Anterior cingulate cortex (tissue), 58 donors: Measurements from ENCODE around the gene NKX2-2.

Source experiments
- DNase-seq, 58 donors: peaks; one replicate each; lab custom pipeline; 2025; lab: John Stamatoyannopoulos, UW

NKX2-2 gene

DNA sequence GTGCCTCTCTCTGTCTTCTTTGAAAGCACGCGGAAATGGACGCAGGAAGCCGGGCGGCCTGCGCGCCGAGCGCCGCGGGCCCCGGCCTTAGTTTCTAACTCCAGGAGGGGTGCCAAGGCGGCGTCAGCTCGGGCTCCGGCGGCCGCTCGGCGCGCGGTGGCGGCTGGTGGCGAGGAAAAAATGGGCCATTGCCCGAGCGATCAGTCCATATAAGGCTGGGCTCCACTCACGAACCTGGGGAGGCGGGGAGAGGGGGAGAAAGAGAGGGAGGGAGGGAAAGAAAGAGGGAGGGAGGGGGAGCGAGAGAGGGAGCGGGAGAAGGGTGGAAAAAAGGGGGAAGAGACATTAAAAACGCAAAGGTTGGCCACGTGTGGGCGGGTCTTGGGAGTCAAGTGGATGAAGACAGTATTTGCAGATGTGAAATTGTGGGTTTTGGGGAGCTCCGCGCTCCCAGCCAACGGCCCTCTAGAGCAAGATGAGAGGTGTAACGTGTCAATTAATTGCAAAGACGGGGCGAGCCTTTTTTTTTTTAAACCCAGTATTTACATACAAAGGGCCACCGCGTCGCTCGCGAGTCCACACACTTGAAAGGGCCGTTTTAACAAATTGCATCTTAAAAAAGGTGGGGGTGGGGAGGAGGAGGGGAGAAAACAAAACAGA, at the start of gene NKX2-2:
NKX2-2 (minus strand) TSS at position 184 of the 660 bp plus-strand sequence. CDS start 395 bp downstream, outside the sequence.
- peak in 49 of 58 donors; percentile 13 to 85 (median 71) for DNase-seq

GRCh38 chr20:21562656-21563055, 48.8 kb upstream of the NKX2-2 start:
- DNase-seq: no peak

GRCh38 chr20:21559305-21559704, 45.4 kb upstream of the NKX2-2 start:
- DNase-seq: no peak

DNA sequence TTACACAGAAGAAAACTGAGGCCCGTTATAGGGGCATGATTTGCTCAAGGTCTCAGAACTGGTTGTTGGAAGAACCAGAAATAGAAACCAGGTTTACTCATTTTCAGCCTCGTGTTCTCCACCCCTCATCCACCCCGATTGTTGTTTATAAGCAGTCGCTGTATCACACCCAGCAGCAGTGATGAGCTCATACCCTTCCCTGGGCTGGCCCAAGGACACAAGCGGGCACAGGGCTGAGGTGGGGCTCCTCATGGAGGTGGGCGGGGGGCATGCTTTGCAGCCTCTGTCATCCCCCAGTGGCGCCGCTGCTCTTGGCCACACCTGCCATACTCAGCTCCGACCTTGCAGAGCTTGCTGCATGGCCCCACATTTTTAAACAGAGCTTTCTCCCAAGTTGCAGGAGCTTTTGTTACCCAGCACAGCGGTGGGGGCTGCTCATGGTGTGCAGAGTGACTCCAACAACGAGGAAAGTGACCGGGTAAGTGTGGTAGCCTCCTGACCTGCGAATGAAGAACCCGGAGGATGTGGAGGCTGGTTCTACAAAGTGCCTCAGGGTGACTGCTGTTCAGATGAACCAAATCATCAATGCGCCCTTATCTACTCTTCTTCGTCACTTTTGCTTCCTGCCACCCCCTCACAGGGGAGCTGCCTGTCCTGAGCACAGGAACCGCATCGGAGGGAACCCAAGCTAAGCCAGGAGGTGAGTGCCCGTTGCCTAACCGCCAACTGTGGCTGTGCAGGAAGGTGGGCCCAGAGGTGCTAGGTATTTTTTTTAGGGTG, 43.6 kb upstream of the NKX2-2 start:
- no peak for DNase-seq

DNA sequence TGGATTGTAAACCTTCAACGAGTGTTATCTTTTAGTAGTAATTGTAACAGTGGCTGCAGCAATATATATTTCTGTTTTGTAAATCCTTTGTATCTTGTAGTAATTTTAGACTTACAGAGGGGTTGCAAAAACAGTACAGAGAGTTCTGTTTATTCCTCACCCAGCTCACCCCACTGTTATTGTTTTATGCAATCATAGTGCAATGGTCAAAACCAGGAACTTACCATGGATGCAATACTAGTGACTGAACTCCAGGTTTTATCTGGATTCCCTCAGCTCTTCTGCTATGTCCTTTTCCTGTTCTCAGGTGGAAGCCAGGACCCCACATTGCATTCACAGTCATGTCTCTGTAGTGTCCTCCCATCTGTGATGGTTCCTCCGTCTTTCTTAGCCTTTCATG, 42.5 kb upstream of the NKX2-2 start:
- DNase-seq: no peak

DNA sequence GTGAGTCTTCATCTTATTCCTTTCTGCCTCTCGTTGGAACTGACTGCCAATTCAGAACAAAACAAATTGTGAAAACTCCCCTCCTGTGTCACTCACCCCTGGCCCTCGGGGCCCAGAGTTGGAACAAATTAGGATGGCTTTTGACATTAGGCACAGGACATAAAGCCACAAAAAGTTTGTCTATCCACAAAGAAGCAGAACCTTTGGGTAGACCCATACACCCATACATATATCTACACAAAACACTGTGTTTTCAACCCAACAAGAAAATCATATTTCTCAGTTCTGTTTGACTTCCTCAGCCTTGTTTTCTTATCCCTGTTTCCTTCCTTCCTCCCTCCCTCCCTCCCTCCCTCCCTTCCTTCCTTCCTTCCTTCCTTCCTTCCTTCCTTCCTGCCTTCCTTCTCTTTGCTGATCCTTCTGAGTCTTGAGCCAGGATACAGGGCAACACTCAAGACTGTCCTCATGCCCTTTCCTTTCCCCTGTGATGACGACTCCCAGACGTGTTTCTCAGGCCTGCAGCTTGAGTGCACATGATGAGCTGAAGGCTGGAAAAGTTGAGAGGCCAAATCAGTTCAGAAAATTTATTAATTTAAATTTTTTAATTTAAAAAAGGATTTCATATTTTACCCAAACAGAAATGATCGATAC, 41.7 kb upstream of the NKX2-2 start:
- no peak for DNase-seq

GRCh38 chr20:21554985-21555384, 41.1 kb upstream of the NKX2-2 start:
- DNase-seq: peak in 16 of 58 donors; percentile 2 to 39 (median 8)

- peak in 3 of 58 donors; percentile 3 to 31 (median 6) for DNase-seq
These were observed 40.6 kb upstream of the NKX2-2 start for GRCh38 chr20:21554376-21554890.

DNA sequence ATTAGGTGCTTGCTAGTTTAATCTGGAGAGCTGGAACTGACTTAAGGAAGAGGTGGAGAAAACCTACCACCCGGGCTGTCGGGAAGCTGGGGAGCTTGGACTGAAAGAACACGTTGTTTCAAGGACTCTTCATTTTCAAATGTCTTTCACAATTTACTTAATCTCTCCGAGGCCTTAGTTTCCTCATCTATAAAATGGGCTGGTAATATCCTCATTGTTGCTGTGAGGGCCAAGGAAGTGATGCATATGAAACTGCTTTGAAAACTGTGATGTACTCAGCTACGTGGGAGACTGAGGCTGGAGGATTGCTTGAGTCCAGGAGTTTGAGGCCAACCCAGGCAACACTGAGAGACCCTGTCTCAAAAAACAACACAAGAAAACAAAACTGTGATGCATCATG, 36.7 kb upstream of the NKX2-2 start:
- DNase-seq: no peak

- DNase-seq: no peak
These were observed 34.6 kb upstream of the NKX2-2 start for GRCh38 chr20:21548390-21549035.

- DNase-seq: no peak
These were observed 32.5 kb upstream of the NKX2-2 start for GRCh38 chr20:21546355-21546754.

DNA sequence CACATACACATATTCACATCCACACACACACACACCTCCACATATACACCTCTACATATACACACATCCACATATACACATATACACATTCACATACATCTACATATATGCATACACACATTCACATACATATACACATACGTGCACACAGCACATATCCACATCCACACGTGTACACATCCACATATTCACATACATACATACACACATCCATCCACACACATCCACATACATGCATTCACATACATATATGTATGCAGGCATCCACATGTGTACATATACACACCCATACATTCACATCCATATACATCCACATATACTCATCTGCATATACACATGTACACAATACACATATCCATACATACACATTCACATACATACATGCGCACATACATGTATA, 25.6 kb upstream of the NKX2-2 start:
- DNase-seq: no peak

- DNase-seq: no peak
These were observed 21.0 kb upstream of the NKX2-2 start for GRCh38 chr20:21534886-21535285.

DNA sequence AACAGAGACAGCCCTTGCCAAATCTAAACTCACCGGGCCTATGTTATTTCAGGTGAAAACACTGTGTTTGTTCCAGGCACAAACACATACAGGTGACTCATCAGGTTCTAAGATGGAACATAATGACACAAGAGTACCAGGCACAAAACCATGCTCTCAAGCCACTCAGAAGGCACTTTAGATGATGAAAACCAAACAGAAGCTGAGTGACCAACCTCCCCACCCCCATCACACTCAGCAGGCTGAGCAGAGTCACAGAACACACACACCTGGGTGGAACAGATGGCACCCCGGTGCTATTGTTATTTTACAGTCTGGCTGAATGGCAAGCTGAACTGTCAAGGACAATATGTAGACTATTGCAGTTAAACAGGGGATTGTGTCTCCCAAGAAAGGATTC, 20.6 kb upstream of the NKX2-2 start:
- DNase-seq: no peak

- DNase-seq: peak in 1 of 58 donors; percentile 46
These were observed 16.0 kb upstream of the NKX2-2 start for GRCh38 chr20:21529863-21530262.

GRCh38 chr20:21528870-21529269, 15.0 kb upstream of the NKX2-2 start:
- DNase-seq: no peak

- DNase-seq: no peak
These were observed 14.0 kb upstream of the NKX2-2 start for GRCh38 chr20:21527908-21528307.

- DNase-seq: no peak
These were observed 12.9 kb upstream of the NKX2-2 start for GRCh38 chr20:21526776-21527175.

- DNase-seq: no peak
These were observed 10.0 kb upstream of the NKX2-2 start for GRCh38 chr20:21523895-21524294.

DNA sequence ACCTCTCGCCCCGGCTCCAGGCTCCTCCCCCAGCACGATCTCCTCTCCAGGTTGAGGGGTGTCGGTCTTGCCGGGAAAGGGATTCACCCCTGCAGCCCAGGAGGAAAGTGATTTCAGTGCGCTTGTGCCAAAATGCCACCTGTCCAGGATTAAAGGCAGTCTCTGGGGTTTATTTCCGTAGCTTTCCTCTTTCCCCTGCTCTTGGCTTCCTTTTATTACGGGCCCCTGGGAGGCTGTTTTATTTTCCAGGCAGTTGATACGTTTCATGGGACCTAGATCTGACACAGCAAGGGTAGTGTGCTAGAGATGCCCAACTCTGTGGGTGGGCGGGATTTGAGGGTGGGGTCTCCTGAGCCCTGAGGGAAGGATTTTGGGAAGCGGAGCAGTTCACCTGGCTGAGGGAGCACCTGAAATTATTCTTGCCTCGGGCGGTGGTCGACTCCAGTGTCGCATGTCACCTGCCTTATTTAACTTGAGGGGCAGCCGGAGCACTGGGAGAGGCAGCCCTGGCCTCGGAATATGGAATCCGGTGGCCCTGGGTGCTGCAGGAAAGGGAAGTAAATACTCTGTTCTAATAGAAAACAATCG, 9.5 kb upstream of the NKX2-2 start:
- DNase-seq: no peak
